Activated T-cell treated with anti-CD3 and anti-CD28 coated beads, Interleukin-2, amount 50 U/mL, for 1 hour (primary cell): ENCODE data around the gene SBNO1.

ENCODE experiments used
- DNase-seq: peaks from one replicate; pipeline ENCODE4 v3.0.0-alpha.2; 2020

SBNO1 gene

DNA sequence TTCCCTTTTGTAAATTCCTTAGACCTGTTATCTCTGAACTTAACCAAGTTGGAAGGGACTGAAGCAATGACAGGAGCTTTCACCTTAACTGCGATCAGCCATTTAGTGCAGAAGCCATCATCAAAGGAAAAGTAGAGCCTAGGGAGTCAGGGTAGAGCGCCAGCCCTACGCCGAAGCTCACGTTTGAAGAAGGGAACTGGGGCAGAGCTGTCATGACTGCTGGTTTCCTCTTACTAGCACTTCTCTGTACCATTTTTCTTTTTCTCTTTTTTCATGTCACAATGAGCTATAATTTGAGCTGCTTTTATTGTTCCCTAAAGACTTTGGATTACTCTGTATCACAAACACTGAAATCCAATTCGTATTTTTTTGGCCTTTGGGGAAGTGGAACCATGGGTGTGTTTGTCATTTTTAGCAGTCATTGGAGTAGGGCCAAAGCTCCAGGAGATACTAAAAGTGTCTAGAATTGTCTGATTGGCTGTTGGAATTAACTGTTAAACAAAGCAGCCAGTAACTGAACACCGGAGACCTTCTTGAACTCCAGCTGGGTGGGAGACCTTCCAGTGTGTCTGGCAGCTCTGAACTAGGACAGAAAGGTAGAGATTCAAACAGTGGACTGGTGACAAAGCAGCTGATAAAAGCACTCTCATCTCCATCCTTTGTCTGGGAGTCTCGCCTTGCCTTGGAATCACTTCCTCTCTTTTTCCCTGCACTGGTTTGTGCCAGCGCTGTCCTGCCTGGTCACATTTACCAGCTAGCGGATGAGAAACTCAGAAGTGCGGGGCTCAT lies 122.3 kb downstream of the SBNO1 start:
- no peak for DNase-seq
